Neural cell (in vitro differentiated cells): Measurements from ENCODE around the gene CACNA1H.

Source experiments
- EP300 ChIP-seq: fragments of 450-650 bp; conservative IDR thresholded peaks from 2 replicates; pipeline ENCODE4 v1.6.1; 2014; ENCODE audit warnings: antibody characterized with exemption, mild to moderate bottlenecking, moderate library complexity; ENCODE audit not compliant: poor library complexity, severe bottlenecking
- EZH2 ChIP-seq: fragments of 200-600, 300-800 bp; shearing (Covaris generic), sonication (generic); IDR thresholded peaks from 2 replicates; pipeline ENCODE4 v1.6.1; 2014; ENCODE audit warnings: antibody characterized with exemption, low read length, borderline replicate concordance, mild to moderate bottlenecking; ENCODE audit not compliant: insufficient read depth, poor library complexity, severe bottlenecking
- POLR2AphosphoS5 ChIP-seq: IDR thresholded peaks from 2 replicates; pipeline ENCODE4 v1.6.1; 2012
- RAD21 ChIP-seq: fragments of 450-650 bp; conservative IDR thresholded peaks from 2 replicates; pipeline ENCODE4 v1.6.1; 2014; ENCODE audit warnings: antibody characterized with exemption, mild to moderate bottlenecking, moderate library complexity
- TAF1 ChIP-seq: IDR thresholded peaks from 2 replicates; pipeline ENCODE4 v1.6.1; 2012; ENCODE audit warnings: low read depth
- TF ChIP-seq, protein P1 (sequence below): fragments of 450-650 bp; IDR thresholded peaks from 2 replicates; pipeline ENCODE4 v1.5.1; 2014; ENCODE audit warnings: antibody characterized with exemption, mild to moderate bottlenecking, moderate library complexity; ENCODE audit not compliant: poor library complexity, severe bottlenecking
- TF ChIP-seq, protein P2 (sequence below): IDR thresholded peaks from 2 replicates; pipeline ENCODE4 v1.6.1; 2012; ENCODE audit warnings: borderline replicate concordance

DNA sequence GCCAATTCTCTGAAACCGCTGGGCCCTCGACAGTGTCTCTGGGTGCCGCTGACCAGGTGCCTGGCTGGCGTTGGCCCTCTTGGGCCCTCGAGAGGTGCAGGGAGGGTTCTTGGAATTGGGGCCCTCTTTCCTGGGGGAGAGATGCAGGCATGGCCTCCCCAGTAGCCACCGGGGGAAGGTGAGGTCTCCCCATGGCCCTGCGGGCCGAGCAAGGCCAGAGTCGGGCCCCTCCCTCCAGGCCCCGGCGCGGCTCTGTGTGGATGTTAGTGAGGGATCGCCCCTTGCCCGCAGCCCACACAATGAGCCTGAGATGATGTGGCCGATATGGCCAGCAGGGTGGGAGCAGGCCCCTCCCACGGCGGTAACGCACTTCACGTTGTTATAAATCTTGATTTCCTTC is 33.8 kb upstream of the CACNA1H start:
- TF ChIP-seq POLR2AphosphoS5 (no peak), RAD21 (no peak), TAF1 (no peak), EZH2 (no peak), EP300 (no peak)
- TF ChIP-seq, protein P1, sequence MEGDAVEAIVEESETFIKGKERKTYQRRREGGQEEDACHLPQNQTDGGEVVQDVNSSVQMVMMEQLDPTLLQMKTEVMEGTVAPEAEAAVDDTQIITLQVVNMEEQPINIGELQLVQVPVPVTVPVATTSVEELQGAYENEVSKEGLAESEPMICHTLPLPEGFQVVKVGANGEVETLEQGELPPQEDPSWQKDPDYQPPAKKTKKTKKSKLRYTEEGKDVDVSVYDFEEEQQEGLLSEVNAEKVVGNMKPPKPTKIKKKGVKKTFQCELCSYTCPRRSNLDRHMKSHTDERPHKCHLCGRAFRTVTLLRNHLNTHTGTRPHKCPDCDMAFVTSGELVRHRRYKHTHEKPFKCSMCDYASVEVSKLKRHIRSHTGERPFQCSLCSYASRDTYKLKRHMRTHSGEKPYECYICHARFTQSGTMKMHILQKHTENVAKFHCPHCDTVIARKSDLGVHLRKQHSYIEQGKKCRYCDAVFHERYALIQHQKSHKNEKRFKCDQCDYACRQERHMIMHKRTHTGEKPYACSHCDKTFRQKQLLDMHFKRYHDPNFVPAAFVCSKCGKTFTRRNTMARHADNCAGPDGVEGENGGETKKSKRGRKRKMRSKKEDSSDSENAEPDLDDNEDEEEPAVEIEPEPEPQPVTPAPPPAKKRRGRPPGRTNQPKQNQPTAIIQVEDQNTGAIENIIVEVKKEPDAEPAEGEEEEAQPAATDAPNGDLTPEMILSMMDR: no peak
- TF ChIP-seq, protein P2, sequence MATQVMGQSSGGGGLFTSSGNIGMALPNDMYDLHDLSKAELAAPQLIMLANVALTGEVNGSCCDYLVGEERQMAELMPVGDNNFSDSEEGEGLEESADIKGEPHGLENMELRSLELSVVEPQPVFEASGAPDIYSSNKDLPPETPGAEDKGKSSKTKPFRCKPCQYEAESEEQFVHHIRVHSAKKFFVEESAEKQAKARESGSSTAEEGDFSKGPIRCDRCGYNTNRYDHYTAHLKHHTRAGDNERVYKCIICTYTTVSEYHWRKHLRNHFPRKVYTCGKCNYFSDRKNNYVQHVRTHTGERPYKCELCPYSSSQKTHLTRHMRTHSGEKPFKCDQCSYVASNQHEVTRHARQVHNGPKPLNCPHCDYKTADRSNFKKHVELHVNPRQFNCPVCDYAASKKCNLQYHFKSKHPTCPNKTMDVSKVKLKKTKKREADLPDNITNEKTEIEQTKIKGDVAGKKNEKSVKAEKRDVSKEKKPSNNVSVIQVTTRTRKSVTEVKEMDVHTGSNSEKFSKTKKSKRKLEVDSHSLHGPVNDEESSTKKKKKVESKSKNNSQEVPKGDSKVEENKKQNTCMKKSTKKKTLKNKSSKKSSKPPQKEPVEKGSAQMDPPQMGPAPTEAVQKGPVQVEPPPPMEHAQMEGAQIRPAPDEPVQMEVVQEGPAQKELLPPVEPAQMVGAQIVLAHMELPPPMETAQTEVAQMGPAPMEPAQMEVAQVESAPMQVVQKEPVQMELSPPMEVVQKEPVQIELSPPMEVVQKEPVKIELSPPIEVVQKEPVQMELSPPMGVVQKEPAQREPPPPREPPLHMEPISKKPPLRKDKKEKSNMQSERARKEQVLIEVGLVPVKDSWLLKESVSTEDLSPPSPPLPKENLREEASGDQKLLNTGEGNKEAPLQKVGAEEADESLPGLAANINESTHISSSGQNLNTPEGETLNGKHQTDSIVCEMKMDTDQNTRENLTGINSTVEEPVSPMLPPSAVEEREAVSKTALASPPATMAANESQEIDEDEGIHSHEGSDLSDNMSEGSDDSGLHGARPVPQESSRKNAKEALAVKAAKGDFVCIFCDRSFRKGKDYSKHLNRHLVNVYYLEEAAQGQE: no peak
